Peyer's patch (tissue), 4 donors: ENCODE results near the gene KDM6B. TPM values are rescaled to one million over a fixed set of nuclear protein-coding genes. Genes with fewer than 3 reads are reported as not detected.

Experiments
- DNase-seq, 3 donors: peaks; one replicate each; pipeline ENCODE4 v3.0.0-alpha.2; 2017 to 2019
- H3K27ac ChIP-seq, 4 donors: fragments of 200-600 bp; sonication (generic); one replicate each; pipeline ENCODE4 v1.5.1; 2016 to 2019
- H3K27me3 ChIP-seq, 2 donors: fragments of 200-600 bp; sonication (generic); one replicate each; pipeline ENCODE4 v1.5.1; 2019
- H3K36me3 ChIP-seq, 3 donors: fragments of 200-600 bp; sonication (generic); one replicate each; pipeline ENCODE4 v1.5.1; 2016 to 2019
- H3K4me1 ChIP-seq, 4 donors: fragments of 200-600 bp; sonication (generic); one replicate each; pipeline ENCODE4 v1.5.1; 2016 to 2019
- H3K4me3 ChIP-seq, 4 donors: fragments of 200-600 bp; sonication (generic); 1 replicate in 3 of 4; 2 replicates in 1 of 4; pipeline ENCODE4 v1.5.1; 2016 to 2019; ENCODE audit warnings: mild to moderate bottlenecking in 1 of 4
- H3K9me3 ChIP-seq, 4 donors: fragments of 200-600 bp; sonication (generic); one replicate each; pipeline ENCODE4 v1.5.1; 2016 to 2019; ENCODE audit warnings: mild to moderate bottlenecking in 1 of 4
- CTCF ChIP-seq, 6 experiments: fragments of 450-650 bp in 4 of 6; fragments of 200-600 bp in 2 of 6; sonication (generic) in 1 of 6; IDR thresholded peaks; one replicate each; pipeline ENCODE4 v1.5.1; 2017 to 2019; ENCODE audit warnings: antibody characterized with exemption in 6 of 6, mild to moderate bottlenecking in 3 of 6, moderate library complexity in 1 of 6
- POLR2A ChIP-seq, 2 donors: fragments of 450-650 bp; IDR thresholded peaks; one replicate each; pipeline ENCODE4 v1.5.1; 2017; ENCODE audit warnings: antibody characterized with exemption in 2 of 2, mild to moderate bottlenecking in 2 of 2, moderate library complexity in 2 of 2
- total RNA-seq, 4 donors: library from RNA; depleted of rRNA; stranded (reverse); fragments of >200 nt; gene quantifications; one replicate each; pipeline ENCODE4 v1.1.0, GENCODE V29; 2016

The KDM6B gene
- total RNA-seq, 4 donors from 2014 or later = 32.1 to 45.6 (median 36.4) TPM

GRCh38 chr17:7824021-7824924 lies 9.7 kb upstream of the KDM6B start:
- DNase-seq = no peak
- Histone ChIP-seq H3K9me3 (no peaks in the 10 kb centered on the region), H3K36me3 (no peaks in the 10 kb centered on the region), H3K4me1 (no peaks in the 10 kb centered on the region), H3K27me3 (no peaks in the 10 kb centered on the region), H3K27ac (no peak overlapping the region), H3K4me3 (no peak overlapping the region)
- TF ChIP-seq CTCF (IDR thresholded peaks at IDR 0.05) = no peak
- TF ChIP-seq POLR2A (IDR thresholded peaks at IDR 0.05) = no peak

GRCh38 chr17:7825206-7825990 lies 8.6 kb upstream of the KDM6B start:
- Histone ChIP-seq H3K27ac (no peak overlapping the region), H3K4me1 (no peaks in the 10 kb centered on the region), H3K4me3 (no peak overlapping the region), H3K27me3 (no peaks in the 10 kb centered on the region), H3K36me3 (no peaks in the 10 kb centered on the region), H3K9me3 (no peaks in the 10 kb centered on the region)
- no peak for DNase-seq
- TF ChIP-seq CTCF (IDR thresholded peaks at IDR 0.05) (peak in 3 of 6 experiments; percentile 35 to 37 (median 35)), POLR2A (IDR thresholded peaks at IDR 0.05) (no peak)

- no peak for DNase-seq
- Histone ChIP-seq H3K27me3 (no peaks in the 10 kb centered on the region), H3K36me3 (no peaks in the 10 kb centered on the region), H3K4me1 (peaks cover 0 to 8% (median 3%) of the 10 kb centered on the region in 4 donors), H3K4me3 (no peak overlapping the region), H3K9me3 (no peaks in the 10 kb centered on the region), H3K27ac (no peak overlapping the region)
- TF ChIP-seq POLR2A (IDR thresholded peaks at IDR 0.05) (no peak), CTCF (IDR thresholded peaks at IDR 0.05) (no peak)
Observed at GRCh38 chr17:7830616-7831015, 3.4 kb upstream of the KDM6B start.

GRCh38 chr17:7831233-7831632 lies 2.8 kb upstream of the KDM6B start:
- Histone ChIP-seq H3K4me1 (peaks cover 0 to 12% (median 4%) of the 10 kb centered on the region in 4 donors), H3K9me3 (no peaks in the 10 kb centered on the region), H3K36me3 (no peaks in the 10 kb centered on the region), H3K4me3 (no peak overlapping the region), H3K27ac (no peak overlapping the region), H3K27me3 (no peaks in the 10 kb centered on the region)
- TF ChIP-seq POLR2A (IDR thresholded peaks at IDR 0.05) (no peak), CTCF (IDR thresholded peaks at IDR 0.05) (no peak)
- DNase-seq = no peak

GRCh38 chr17:7832431-7832830 lies 1.6 kb upstream of the KDM6B start:
- Histone ChIP-seq H3K36me3 (no peaks in the 10 kb centered on the region), H3K27me3 (no peaks in the 10 kb centered on the region), H3K9me3 (no peaks in the 10 kb centered on the region), H3K4me1 (peaks cover 0 to 23% (median 15%) of the 10 kb centered on the region in 4 donors), H3K4me3 (no peak overlapping the region), H3K27ac (no peak overlapping the region)
- TF ChIP-seq POLR2A (IDR thresholded peaks at IDR 0.05) = no peak
- no peak for TF ChIP-seq CTCF (IDR thresholded peaks at IDR 0.05)
- DNase-seq = no peak
